GM12873 (cell line): ENCODE data around the gene MSMP.

Source experiments
- TF ChIP-seq, protein P1 (sequence below): IDR thresholded peaks from 2 replicates; pipeline ENCODE4 v1.5.1; 2012; ENCODE audit warnings: low read depth, mild to moderate bottlenecking, moderate library complexity, low read length, control low read depth; ENCODE audit not compliant: insufficient read depth; ENCODE audit errors: missing control alignments

MSMP gene

DNA sequence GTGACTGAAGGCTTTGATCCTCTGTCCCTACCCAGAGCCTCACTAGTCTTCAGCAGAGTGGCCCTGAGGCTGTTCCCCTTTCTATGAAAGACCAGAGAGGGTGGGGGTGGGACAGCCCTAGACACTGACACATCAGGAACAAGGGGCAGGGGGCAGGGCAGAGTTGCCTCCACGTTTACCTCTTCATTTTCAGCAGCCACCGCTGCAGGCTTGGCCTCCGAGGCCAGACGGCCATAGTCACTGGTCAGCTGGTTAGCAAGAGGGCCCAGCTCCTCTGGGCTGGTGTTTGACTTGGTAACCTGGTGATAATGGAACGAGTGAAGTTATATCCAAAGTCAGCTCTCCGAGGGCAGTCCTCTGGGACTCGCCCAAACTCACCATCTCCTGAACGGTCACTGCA lies 48.7 kb downstream of the MSMP start:
- TF ChIP-seq, protein P1, sequence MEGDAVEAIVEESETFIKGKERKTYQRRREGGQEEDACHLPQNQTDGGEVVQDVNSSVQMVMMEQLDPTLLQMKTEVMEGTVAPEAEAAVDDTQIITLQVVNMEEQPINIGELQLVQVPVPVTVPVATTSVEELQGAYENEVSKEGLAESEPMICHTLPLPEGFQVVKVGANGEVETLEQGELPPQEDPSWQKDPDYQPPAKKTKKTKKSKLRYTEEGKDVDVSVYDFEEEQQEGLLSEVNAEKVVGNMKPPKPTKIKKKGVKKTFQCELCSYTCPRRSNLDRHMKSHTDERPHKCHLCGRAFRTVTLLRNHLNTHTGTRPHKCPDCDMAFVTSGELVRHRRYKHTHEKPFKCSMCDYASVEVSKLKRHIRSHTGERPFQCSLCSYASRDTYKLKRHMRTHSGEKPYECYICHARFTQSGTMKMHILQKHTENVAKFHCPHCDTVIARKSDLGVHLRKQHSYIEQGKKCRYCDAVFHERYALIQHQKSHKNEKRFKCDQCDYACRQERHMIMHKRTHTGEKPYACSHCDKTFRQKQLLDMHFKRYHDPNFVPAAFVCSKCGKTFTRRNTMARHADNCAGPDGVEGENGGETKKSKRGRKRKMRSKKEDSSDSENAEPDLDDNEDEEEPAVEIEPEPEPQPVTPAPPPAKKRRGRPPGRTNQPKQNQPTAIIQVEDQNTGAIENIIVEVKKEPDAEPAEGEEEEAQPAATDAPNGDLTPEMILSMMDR = no peak

DNA sequence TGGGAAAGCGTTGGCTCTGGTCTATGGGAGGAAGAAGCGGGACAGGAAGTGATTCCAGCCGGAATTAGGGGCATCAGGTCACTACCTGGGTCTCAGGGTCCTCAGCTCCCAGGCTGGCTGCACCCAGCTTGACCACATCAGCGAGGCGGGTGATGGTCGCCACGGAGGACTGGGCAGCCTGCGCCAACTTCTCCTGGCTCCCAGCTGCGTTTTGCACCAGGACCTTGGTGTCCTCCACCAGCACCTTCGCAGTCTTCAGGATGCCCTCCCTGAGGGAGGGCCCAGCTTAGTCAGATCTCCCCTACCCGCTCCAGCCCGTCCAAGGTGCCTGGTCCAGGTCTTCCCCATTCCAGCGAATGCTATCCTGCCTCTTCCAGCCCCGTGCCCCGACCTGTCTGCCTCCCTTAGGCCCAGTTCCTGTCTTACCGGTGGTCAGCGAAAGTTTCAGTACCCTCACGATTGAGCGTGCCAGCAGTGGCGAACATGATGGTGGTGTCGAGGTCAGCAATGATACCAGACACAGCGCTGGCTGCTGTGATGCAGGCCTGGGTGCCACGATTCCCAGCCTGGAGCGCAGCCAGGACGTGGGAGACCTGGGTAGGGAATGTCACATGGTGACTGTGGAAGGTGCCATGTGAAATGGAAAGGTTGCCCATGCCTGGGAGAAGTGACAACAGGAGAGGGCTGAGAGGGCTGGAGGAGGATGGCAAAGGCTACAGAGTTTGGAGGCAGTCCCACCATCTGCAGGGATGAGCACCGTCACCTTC lies 50.0 kb downstream of the MSMP start:
- TF ChIP-seq, protein P1 = no peak
